Neural cell (in vitro differentiated cells): ENCODE measurements around the gene PEAK3. TPM values are rescaled to one million over a fixed set of nuclear protein-coding genes. Genes with fewer than 3 reads are reported as not detected.

Experiments
- H2AFZ ChIP-seq: fragments of 200-600, 300-800 bp; sonication (generic), shearing (Covaris generic); 2 replicates; pipeline ENCODE4 v1.6.0; 2014; ENCODE audit warnings: low read depth, mild to moderate bottlenecking, antibody characterized with exemption, low read length, moderate library complexity
- H3F3A ChIP-seq: fragments of 200-600 bp; shearing (Covaris generic); 2 replicates; pipeline ENCODE4 v1.6.1; 2016; ENCODE audit warnings: mild to moderate bottlenecking, moderate library complexity, mixed read lengths, antibody characterized with exemption, low read length; ENCODE audit not compliant: insufficient read depth, poor library complexity, severe bottlenecking
- H3K27ac ChIP-seq: fragments of 200-600, 300-800 bp; sonication (generic), shearing (Covaris generic); 2 replicates; pipeline ENCODE4 v1.5.1; 2014; ENCODE audit warnings: mild to moderate bottlenecking, low read length, moderate library complexity
- H3K27me3 ChIP-seq: fragments of 300-800, 200-600 bp; sonication (generic), shearing (Covaris generic); 2 replicates; pipeline ENCODE4 v1.6.0; 2014; ENCODE audit warnings: mild to moderate bottlenecking, low read depth, low read length, moderate library complexity; ENCODE audit not compliant: insufficient read depth
- H3K36me3 ChIP-seq: fragments of 300-800, 200-600 bp; sonication (generic), shearing (Covaris generic); 2 replicates; pipeline ENCODE4 v1.5.1; 2014; ENCODE audit warnings: mild to moderate bottlenecking, antibody characterized with exemption, low read length, moderate library complexity; ENCODE audit not compliant: insufficient read depth
- H3K4me2 ChIP-seq: fragments of 300-800, 200-600 bp; sonication (generic), shearing (Covaris generic); 2 replicates; pipeline ENCODE4 v1.6.0; 2014; ENCODE audit warnings: mild to moderate bottlenecking, low read length
- H3K4me3 ChIP-seq: fragments of 300-800, 200-600 bp; sonication (generic), shearing (Covaris generic); 2 replicates; pipeline ENCODE4 v1.5.1; 2014; ENCODE audit warnings: mild to moderate bottlenecking, low read length, moderate library complexity
- H3K79me2 ChIP-seq: fragments of 200-600 bp; shearing (Covaris generic); replicated peaks from 2 replicates; pipeline ENCODE4 v1.6.0; 2014; ENCODE audit warnings: mild to moderate bottlenecking, low read length, moderate library complexity; ENCODE audit not compliant: insufficient read depth
- H3K9ac ChIP-seq: fragments of 300-800, 200-600 bp; sonication (generic), shearing (Covaris generic); 2 replicates; pipeline ENCODE4 v1.6.1; 2016; ENCODE audit warnings: mild to moderate bottlenecking, low read length, mixed read lengths
- H3K9me2 ChIP-seq: fragments of 200-600 bp; shearing (Covaris generic); 2 replicates; pipeline ENCODE4 v1.6.1; 2016; ENCODE audit warnings: mild to moderate bottlenecking, low read length, mixed read lengths; ENCODE audit not compliant: insufficient read depth
- H3K9me3 ChIP-seq: fragments of 200-600, 300-800 bp; sonication (generic), shearing (Covaris generic); 2 replicates; pipeline ENCODE4 v1.6.1; 2016; ENCODE audit warnings: mild to moderate bottlenecking, mixed run types, low read length, moderate library complexity, mixed read lengths
- H4K20me1 ChIP-seq: fragments of 200-600 bp; shearing (Covaris generic); 2 replicates; pipeline ENCODE4 v1.6.1; 2016; ENCODE audit warnings: mild to moderate bottlenecking, mixed run types; ENCODE audit not compliant: insufficient read depth
- EP300 ChIP-seq: fragments of 450-650 bp; conservative IDR thresholded peaks from 2 replicates; pipeline ENCODE4 v1.6.1; 2014; ENCODE audit warnings: antibody characterized with exemption, mild to moderate bottlenecking, moderate library complexity; ENCODE audit not compliant: poor library complexity, severe bottlenecking
- EZH2 ChIP-seq: fragments of 200-600, 300-800 bp; shearing (Covaris generic), sonication (generic); IDR thresholded peaks from 2 replicates; pipeline ENCODE4 v1.6.1; 2014; ENCODE audit warnings: antibody characterized with exemption, low read length, borderline replicate concordance, mild to moderate bottlenecking; ENCODE audit not compliant: insufficient read depth, poor library complexity, severe bottlenecking
- MXI1 ChIP-seq: fragments of 450-650 bp; conservative IDR thresholded peaks from 2 replicates; pipeline ENCODE4 v1.6.1; 2014; ENCODE audit warnings: antibody characterized with exemption, mild to moderate bottlenecking; ENCODE audit not compliant: poor library complexity, severe bottlenecking
- POLR2AphosphoS5 ChIP-seq: IDR thresholded peaks from 2 replicates; pipeline ENCODE4 v1.6.1; 2012
- RAD21 ChIP-seq: fragments of 450-650 bp; conservative IDR thresholded peaks from 2 replicates; pipeline ENCODE4 v1.6.1; 2014; ENCODE audit warnings: antibody characterized with exemption, mild to moderate bottlenecking, moderate library complexity
- SMC3 ChIP-seq: fragments of 450-650 bp; conservative IDR thresholded peaks from 2 replicates; pipeline ENCODE4 v1.6.1; 2014; ENCODE audit warnings: antibody characterized with exemption, mild to moderate bottlenecking, moderate library complexity; ENCODE audit not compliant: poor library complexity
- TAF1 ChIP-seq: IDR thresholded peaks from 2 replicates; pipeline ENCODE4 v1.6.1; 2012; ENCODE audit warnings: low read depth
- polyA plus RNA-seq: library from polyadenylated mRNA; depleted of rRNA; stranded (reverse); fragments of >200 nt; gene quantifications from 2 replicates; pipeline ENCODE4 v1.2.3, GENCODE V29; 2014
- TF ChIP-seq, protein P1 (sequence below): IDR thresholded peaks from 2 replicates; pipeline ENCODE4 v1.6.1; 2012; ENCODE audit warnings: borderline replicate concordance
- TF ChIP-seq, protein P2 (sequence below): fragments of 450-650 bp; IDR thresholded peaks from 2 replicates; pipeline ENCODE4 v1.5.1; 2014; ENCODE audit warnings: antibody characterized with exemption, mild to moderate bottlenecking, moderate library complexity; ENCODE audit not compliant: poor library complexity, severe bottlenecking

PEAK3 gene
- polyA plus RNA-seq, 1 donor from 2014 or later, result not detected

DNA sequence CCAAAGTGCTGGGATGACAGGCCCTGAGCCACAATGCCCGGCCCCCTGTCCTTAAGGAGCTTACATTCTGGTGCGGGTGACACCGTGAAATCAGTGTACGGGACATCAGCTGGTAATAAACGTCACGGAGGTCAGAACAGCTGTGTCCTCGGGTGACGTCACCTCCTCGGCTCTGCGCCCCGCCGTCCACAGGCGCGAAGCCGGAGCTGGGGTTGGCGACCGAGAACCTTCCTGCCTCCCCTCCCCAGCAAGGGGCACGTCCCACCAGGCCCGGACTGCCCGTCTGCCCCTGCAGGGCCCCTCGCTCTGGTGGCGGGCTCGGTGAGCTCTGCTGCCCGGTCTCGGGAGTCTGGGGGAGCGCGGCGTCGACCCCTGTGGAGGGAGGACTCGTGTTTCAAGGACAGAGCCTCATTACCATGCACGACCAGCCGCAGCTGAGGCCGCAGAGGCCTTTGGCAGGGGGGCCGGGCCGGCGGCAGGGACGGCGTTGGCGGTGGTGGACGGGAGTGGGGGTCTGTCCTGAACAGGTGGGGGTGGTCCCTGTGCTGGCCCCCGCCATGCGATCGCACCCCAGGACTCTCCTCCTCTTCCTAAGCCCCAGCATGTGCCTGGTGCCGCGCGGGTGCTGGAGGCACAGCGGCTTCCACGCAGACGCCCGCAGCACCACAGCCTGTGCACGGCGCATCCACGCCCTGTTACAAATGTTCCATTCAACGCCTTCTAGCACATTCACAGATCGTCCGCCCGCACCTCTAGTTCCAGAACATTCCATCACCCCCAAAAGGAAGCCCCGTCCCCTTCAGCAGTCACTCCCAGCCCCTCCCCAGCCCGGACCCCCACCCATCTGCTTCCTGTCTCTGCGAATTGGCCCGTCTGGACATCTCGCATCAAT, 20.6 kb upstream of the PEAK3 start:
- Histone ChIP-seq H3K79me2 (no peaks in the 10 kb centered on the region), H3K36me3 (no peaks in the 10 kb centered on the region), H3K9me3 (no peaks in the 10 kb centered on the region), H3K9me2 (no peaks in the 10 kb centered on the region), H3K4me2 (no peak overlapping the region), H3F3A (no peaks in the 10 kb centered on the region), H3K27me3 (peaks cover 8% of the 10 kb centered on the region), H3K27ac (no peak overlapping the region), H3K4me3 (no peak overlapping the region), H3K9ac (no peak overlapping the region), H4K20me1 (no peaks in the 10 kb centered on the region), H2AFZ (no peak overlapping the region)
- TF ChIP-seq SMC3 (no peak), POLR2AphosphoS5 (no peak), RAD21 (no peak), MXI1 (no peak), EZH2 (no peak), TAF1 (no peak), EP300 (no peak)
- TF ChIP-seq, protein P1, sequence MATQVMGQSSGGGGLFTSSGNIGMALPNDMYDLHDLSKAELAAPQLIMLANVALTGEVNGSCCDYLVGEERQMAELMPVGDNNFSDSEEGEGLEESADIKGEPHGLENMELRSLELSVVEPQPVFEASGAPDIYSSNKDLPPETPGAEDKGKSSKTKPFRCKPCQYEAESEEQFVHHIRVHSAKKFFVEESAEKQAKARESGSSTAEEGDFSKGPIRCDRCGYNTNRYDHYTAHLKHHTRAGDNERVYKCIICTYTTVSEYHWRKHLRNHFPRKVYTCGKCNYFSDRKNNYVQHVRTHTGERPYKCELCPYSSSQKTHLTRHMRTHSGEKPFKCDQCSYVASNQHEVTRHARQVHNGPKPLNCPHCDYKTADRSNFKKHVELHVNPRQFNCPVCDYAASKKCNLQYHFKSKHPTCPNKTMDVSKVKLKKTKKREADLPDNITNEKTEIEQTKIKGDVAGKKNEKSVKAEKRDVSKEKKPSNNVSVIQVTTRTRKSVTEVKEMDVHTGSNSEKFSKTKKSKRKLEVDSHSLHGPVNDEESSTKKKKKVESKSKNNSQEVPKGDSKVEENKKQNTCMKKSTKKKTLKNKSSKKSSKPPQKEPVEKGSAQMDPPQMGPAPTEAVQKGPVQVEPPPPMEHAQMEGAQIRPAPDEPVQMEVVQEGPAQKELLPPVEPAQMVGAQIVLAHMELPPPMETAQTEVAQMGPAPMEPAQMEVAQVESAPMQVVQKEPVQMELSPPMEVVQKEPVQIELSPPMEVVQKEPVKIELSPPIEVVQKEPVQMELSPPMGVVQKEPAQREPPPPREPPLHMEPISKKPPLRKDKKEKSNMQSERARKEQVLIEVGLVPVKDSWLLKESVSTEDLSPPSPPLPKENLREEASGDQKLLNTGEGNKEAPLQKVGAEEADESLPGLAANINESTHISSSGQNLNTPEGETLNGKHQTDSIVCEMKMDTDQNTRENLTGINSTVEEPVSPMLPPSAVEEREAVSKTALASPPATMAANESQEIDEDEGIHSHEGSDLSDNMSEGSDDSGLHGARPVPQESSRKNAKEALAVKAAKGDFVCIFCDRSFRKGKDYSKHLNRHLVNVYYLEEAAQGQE, result no peak
- TF ChIP-seq, protein P2, sequence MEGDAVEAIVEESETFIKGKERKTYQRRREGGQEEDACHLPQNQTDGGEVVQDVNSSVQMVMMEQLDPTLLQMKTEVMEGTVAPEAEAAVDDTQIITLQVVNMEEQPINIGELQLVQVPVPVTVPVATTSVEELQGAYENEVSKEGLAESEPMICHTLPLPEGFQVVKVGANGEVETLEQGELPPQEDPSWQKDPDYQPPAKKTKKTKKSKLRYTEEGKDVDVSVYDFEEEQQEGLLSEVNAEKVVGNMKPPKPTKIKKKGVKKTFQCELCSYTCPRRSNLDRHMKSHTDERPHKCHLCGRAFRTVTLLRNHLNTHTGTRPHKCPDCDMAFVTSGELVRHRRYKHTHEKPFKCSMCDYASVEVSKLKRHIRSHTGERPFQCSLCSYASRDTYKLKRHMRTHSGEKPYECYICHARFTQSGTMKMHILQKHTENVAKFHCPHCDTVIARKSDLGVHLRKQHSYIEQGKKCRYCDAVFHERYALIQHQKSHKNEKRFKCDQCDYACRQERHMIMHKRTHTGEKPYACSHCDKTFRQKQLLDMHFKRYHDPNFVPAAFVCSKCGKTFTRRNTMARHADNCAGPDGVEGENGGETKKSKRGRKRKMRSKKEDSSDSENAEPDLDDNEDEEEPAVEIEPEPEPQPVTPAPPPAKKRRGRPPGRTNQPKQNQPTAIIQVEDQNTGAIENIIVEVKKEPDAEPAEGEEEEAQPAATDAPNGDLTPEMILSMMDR, result no peak

DNA sequence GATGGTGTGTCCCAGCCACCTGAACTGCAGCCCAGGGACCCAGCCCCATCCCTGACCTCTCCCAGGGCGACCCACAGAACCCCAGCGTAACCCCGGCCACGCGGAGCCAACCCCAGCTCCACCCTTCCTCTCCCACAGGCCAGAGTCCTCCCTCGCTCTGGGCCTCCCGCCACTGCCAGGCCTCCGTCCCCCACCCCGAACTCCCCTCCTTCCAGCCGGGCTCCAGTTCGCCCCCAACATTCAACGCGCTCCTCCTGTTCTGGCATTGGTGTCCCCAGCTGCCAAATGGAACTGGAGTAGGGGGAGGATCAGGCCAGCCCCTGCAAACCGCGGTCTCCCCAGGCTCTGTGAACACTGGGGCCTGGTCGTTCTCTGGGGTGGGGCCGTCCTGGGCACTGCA, 18.6 kb upstream of the PEAK3 start:
- Histone ChIP-seq H2AFZ (no peak overlapping the region), H4K20me1 (no peaks in the 10 kb centered on the region), H3K27ac (no peak overlapping the region), H3K27me3 (no peaks in the 10 kb centered on the region), H3K36me3 (no peaks in the 10 kb centered on the region), H3F3A (no peaks in the 10 kb centered on the region), H3K9me3 (no peaks in the 10 kb centered on the region), H3K4me3 (no peak overlapping the region), H3K9me2 (no peaks in the 10 kb centered on the region), H3K9ac (no peak overlapping the region), H3K4me2 (no peak overlapping the region), H3K79me2 (no peaks in the 10 kb centered on the region)
- no peak for TF ChIP-seq TAF1
- TF ChIP-seq, protein P2, result no peak
- no peak for TF ChIP-seq EP300
- TF ChIP-seq SMC3, result no peak
- no peak for TF ChIP-seq MXI1
- TF ChIP-seq POLR2AphosphoS5, result no peak
- no peak for TF ChIP-seq EZH2
- TF ChIP-seq RAD21, result no peak
